ENCODE data around the gene FTSJ3. TPM values are rescaled to one million over a fixed set of nuclear protein-coding genes. Genes with fewer than 3 reads are reported as not detected.
"Not testable (repeated sequence)": the region's sequence is repeated elsewhere in the genome, so short reads cannot be mapped to it uniquely, and the experiment has no call there.

Gene FTSJ3
- total RNA-seq, 2 donors from 2014 or later = 24.3 to 58.0 TPM

DNA sequence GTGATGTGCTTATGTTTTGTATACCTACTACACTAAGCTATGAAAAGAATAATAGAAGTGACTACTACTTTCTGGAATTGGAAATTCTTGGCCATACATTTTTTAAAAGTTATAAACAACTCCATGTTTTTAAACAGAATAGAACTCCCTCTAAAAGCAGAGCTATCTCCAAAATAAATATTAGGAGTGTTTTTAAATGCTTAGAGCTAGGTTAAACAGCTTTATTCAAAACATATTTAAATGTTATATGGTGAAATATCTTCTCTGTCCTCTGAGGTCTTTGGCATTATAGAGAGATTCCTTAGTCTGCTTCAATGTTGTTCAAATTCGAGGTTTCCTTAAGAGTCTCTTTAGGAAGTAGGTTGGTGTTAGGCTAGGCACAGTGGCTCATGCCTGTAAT, 23.1 kb downstream of the FTSJ3 start:
- H3K27me3 ChIP-seq = no peaks in the 10 kb centered on the region
- H3K9me3 ChIP-seq = no peaks in the 10 kb centered on the region
- no peak overlapping the region for H3K27ac ChIP-seq
- H3K4me1 ChIP-seq = no peaks in the 10 kb centered on the region
- peaks cover 94% of the 10 kb centered on the region for H3K36me3 ChIP-seq
- no peak overlapping the region for H3K4me3 ChIP-seq
- DNase-seq (ENCODE audit: low spot score) = no peak
- TF ChIP-seq, protein P1, sequence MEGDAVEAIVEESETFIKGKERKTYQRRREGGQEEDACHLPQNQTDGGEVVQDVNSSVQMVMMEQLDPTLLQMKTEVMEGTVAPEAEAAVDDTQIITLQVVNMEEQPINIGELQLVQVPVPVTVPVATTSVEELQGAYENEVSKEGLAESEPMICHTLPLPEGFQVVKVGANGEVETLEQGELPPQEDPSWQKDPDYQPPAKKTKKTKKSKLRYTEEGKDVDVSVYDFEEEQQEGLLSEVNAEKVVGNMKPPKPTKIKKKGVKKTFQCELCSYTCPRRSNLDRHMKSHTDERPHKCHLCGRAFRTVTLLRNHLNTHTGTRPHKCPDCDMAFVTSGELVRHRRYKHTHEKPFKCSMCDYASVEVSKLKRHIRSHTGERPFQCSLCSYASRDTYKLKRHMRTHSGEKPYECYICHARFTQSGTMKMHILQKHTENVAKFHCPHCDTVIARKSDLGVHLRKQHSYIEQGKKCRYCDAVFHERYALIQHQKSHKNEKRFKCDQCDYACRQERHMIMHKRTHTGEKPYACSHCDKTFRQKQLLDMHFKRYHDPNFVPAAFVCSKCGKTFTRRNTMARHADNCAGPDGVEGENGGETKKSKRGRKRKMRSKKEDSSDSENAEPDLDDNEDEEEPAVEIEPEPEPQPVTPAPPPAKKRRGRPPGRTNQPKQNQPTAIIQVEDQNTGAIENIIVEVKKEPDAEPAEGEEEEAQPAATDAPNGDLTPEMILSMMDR (IDR thresholded peaks at IDR 0.05) = no peak

DNA sequence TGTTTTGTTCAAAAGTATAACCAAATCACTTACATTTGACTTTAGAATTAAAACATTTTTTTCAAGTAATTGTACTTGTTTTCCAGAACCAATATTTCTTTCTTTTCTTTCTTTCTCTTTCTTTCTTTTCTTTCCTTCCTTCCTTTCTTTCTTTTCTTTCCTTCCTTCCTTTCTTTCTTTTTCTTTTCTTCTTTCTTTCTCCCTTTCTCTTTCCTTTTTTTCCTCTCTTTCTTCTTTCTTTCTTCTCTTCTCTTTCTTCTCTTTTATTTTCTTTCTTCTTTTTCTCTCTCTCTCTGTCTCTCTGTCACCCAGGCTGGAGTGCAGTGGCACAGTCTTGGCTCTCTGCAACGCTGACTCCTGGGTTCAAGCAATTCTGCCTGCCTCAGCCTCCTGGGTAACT, 26.7 kb downstream of the FTSJ3 start:
- Histone ChIP-seq H3K27me3 (no peaks in the 10 kb centered on the region), H3K27ac (no peak overlapping the region), H3K4me1 (no peaks in the 10 kb centered on the region), H3K4me3 (no peak overlapping the region), H3K36me3 (peaks cover 97% of the 10 kb centered on the region), H3K9me3 (no peaks in the 10 kb centered on the region)
- no peak for DNase-seq (ENCODE audit: low spot score)
- TF ChIP-seq, protein P1 (IDR thresholded peaks at IDR 0.05) = no peak

DNA sequence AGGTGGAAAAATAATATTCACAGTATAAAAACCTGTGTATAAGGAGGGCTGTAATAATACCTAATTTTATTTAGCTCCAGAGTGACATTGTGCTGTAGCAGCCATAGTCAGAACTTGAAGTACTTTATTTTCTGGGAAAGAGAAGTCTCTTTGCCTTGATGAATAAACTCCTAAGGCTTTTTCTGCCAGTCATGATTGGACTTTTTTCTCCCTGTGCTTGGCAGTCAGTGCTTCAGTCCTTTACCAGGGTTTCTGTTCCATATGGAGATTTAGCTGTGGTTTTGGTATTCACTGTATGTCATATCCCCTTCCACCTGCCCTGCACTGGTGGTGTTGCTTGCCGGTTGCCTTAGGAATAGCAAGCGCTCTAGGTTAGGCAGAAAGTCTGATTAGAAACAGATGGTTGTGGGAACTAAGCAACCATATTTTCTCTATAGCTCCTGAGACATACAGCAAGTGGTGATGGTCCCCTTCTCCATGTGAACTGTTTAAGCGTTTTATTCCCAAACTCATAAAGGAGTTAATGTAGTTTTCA, 28.8 kb downstream of the FTSJ3 start:
- DNase-seq (ENCODE audit: low spot score) = no peak
- H3K27me3 ChIP-seq = no peaks in the 10 kb centered on the region
- TF ChIP-seq, protein P1 (IDR thresholded peaks at IDR 0.05) = no peak
- no peak overlapping the region for H3K4me3 ChIP-seq
- H3K4me1 ChIP-seq = no peaks in the 10 kb centered on the region
- H3K9me3 ChIP-seq = no peaks in the 10 kb centered on the region
- H3K36me3 ChIP-seq = peaks cover 97% of the 10 kb centered on the region
- no peak overlapping the region for H3K27ac ChIP-seq

DNA sequence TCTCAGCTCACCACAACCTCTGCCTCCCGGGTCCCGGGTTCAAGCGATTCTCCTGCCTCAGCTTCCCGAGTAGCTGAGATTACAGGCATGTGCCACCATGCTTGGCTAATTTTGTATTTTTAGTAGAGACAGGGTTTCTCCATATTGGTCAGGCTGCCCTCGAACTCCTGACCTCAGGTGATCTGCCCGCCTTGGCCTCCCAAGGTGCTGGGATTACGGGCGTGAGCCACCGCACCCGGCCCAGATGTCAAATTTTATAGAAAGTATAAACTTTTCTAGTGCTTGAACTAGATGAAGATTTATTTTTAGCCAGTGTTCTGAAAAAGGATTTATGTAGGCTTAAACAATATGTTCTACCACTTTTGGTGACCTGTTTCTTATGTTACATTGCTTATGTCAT, 31.1 kb downstream of the FTSJ3 start:
- not testable (repeated sequence) for H3K9me3 ChIP-seq; H3K27ac ChIP-seq; H3K4me1 ChIP-seq; H3K27me3 ChIP-seq; DNase-seq (ENCODE audit: low spot score); H3K4me3 ChIP-seq
- H3K36me3 ChIP-seq = peaks cover 92% of the 10 kb centered on the region

GRCh38 chr17:63792055-63792729, 35.3 kb downstream of the FTSJ3 start:
- Histone ChIP-seq H3K4me1 (no peaks in the 10 kb centered on the region), H3K36me3 (peaks cover 93% of the 10 kb centered on the region), H3K4me3 (no peak overlapping the region), H3K27ac (no peak overlapping the region), H3K9me3 (no peaks in the 10 kb centered on the region), H3K27me3 (no peaks in the 10 kb centered on the region)
- TF ChIP-seq, protein P1 (IDR thresholded peaks at IDR 0.05) = no peak
- DNase-seq (ENCODE audit: low spot score) = no peak

- no peak for DNase-seq (ENCODE audit: low spot score)
- Histone ChIP-seq H3K4me3 (no peak overlapping the region), H3K9me3 (no peaks in the 10 kb centered on the region), H3K27ac (no peak overlapping the region), H3K4me1 (no peaks in the 10 kb centered on the region), H3K36me3 (peaks cover 77% of the 10 kb centered on the region), H3K27me3 (no peaks in the 10 kb centered on the region)
- TF ChIP-seq, protein P1 (IDR thresholded peaks at IDR 0.05) = no peak
Observed at GRCh38 chr17:63790057-63790456, 37.4 kb downstream of the FTSJ3 start.
